Fibroblast of the aortic adventitia (primary cell): ENCODE measurements around the gene MROH8. TPM values are rescaled to one million over a fixed set of nuclear protein-coding genes. Genes with fewer than 3 reads are reported as not detected.
"Not testable (repeated sequence)": the region's sequence is repeated elsewhere in the genome, so short reads cannot be mapped to it uniquely, and the experiment has no call there.

ENCODE experiments used
- DNase-seq: peaks from one replicate; pipeline ENCODE4 v3.0.0-alpha.2; 2010; ENCODE audit warnings: low read depth
- H3K4me3 ChIP-seq: 2 replicates; pipeline ENCODE4 v1.5.1; 2011; ENCODE audit warnings: low read depth, mild to moderate bottlenecking, control low read depth, low read length, moderate library complexity
- total RNA-seq: library from RNA; depleted of rRNA; stranded (reverse); fragments of >200 nt; gene quantifications from 2 replicates; pipeline ENCODE4 v1.2.3, GENCODE V29; 2012; ENCODE audit warnings: low replicate concordance
- TF ChIP-seq, protein P1 (sequence below): IDR thresholded peaks from 2 replicates; pipeline ENCODE4 v1.5.1; 2011; ENCODE audit warnings: mild to moderate bottlenecking, low read length, control low read depth, inconsistent platforms; ENCODE audit not compliant: insufficient read depth

MROH8 gene
- total RNA-seq, 1 donor = 3.1 TPM

DNA sequence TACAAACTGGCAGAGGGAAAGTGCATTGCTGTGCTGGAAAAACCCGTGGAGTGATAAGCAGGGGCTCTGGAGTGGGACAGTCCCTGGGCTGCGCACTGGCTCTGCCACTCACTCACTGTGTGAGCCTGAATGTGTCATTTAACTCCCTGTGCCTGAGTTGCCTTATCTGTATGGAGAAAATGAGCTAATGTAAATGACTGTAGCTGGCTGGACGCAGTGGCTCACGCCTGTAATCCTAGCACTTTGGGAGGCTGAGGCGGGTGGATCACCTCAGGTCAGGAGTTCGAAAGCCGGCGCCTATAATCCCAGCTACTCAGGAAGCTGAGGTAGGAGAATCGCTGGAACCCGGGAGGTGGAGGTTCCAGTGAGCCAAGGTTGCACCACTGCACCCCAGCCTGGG, 18.7 kb downstream of the MROH8 start:
- DNase-seq = no peak
- TF ChIP-seq, protein P1, sequence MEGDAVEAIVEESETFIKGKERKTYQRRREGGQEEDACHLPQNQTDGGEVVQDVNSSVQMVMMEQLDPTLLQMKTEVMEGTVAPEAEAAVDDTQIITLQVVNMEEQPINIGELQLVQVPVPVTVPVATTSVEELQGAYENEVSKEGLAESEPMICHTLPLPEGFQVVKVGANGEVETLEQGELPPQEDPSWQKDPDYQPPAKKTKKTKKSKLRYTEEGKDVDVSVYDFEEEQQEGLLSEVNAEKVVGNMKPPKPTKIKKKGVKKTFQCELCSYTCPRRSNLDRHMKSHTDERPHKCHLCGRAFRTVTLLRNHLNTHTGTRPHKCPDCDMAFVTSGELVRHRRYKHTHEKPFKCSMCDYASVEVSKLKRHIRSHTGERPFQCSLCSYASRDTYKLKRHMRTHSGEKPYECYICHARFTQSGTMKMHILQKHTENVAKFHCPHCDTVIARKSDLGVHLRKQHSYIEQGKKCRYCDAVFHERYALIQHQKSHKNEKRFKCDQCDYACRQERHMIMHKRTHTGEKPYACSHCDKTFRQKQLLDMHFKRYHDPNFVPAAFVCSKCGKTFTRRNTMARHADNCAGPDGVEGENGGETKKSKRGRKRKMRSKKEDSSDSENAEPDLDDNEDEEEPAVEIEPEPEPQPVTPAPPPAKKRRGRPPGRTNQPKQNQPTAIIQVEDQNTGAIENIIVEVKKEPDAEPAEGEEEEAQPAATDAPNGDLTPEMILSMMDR = no peak
- no peak overlapping the region for H3K4me3 ChIP-seq

DNA sequence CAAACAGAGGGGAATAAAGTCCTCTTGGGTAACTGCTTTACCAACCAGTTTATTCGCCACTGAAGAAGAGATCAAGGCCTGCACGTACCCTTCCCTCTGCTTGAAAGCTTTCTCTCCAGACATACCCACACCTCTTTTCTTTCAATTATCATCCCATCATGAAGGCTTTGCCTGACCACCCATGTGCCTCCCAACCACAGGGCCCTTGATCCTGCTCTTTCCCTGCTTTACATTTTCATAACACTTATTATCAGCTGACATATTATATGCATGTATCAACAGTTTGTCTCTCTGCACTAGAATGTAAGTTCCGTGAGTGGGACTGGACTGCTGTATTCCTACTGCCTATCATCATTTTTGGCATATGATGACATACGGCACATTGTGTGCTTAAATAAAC, 21.1 kb downstream of the MROH8 start:
- TF ChIP-seq, protein P1 = no peak
- DNase-seq = no peak
- no peak overlapping the region for H3K4me3 ChIP-seq

DNA sequence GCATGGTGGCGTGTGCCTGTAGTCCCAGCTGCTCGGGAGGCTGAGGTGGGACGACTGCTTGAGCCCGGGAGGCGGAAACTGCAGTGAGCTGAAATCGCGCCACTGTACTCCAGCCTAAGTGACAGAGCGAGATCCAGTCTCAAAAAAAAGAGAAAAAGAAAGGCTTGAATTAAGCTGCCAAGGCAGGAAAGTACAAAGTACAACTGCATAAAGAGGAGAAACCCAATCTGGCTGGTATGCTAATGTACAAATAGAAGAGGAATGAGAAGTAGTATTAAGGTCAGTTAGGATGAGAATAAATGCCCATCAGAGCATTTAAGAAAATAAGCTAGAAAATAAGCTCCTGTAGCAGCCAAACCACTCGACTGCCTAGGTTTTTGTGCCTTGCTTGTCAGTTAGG, 23.4 kb downstream of the MROH8 start:
- TF ChIP-seq, protein P1 = no peak
- no peak overlapping the region for H3K4me3 ChIP-seq
- no peak for DNase-seq

DNA sequence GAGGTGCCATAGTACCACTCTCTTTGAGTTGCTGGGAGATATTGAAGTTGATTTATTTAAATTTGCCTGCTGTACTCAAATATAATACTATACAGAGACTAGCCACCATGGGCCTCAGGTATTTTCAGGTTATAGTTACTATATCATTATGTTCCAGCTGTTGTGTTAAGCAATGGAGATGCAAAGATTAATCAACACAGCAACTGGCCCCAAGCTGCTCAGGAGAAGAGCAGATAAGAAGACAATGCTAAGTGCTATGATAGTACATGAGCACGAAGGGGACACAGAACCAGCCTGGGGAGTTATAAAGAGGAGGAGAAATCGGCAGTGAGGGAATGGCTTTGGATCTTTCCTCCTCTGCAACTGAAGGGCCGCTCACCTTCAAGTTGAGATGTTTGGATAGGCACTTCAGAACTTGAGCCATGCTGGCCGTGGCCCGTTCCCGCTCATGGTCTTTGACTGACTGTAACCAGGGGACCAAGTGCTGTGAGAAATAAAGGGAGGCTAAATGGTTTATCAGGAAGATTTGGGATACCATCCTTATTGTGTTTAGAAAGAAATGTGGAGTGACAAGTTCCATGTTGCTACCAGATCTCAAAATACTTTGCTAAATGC, 24.6 kb downstream of the MROH8 start:
- no peak for DNase-seq
- TF ChIP-seq, protein P1 = no peak
- H3K4me3 ChIP-seq = no peak overlapping the region

DNA sequence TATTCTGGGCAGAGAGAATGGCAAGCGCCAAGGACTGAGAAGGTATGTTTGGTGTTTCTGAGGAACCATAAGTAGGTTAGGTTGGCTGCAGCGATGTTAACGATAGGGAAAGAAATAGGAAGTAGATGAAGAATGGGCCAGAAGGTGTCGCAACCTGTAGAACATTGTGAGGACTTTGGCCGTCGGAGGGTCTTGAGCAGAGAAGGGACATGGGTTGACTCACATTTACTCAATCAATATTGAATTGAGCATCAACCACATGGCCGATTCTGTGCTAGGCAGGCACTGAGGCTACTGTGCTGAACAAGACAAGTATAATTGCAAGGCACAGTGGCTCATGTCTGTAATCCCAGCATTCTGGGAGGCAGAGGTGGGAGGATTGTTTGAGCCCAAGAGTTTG, 27.1 kb downstream of the MROH8 start:
- TF ChIP-seq, protein P1 = no peak
- H3K4me3 ChIP-seq = no peak overlapping the region
- DNase-seq = no peak

DNA sequence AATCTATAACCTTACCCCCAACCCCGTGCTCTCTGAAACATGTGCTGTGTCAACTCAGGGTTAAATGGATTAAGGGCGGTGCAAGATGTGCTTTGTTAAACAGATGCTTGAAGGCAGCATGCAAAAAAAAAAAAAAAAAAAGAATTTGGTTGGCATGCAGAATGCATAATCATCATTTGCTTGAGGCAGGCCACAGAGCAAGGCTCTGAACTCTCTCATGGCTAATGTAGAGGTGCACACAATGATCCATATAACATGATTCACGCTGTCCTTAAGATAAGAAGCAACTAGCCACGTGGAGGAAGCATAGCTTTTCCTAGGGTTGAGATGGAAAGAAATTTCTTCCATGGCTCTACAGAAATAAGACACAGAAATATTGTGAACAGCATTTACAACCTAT, 27.8 kb downstream of the MROH8 start:
- no peak overlapping the region for H3K4me3 ChIP-seq
- TF ChIP-seq, protein P1 = no peak
- peak; percentile 6 for DNase-seq

DNA sequence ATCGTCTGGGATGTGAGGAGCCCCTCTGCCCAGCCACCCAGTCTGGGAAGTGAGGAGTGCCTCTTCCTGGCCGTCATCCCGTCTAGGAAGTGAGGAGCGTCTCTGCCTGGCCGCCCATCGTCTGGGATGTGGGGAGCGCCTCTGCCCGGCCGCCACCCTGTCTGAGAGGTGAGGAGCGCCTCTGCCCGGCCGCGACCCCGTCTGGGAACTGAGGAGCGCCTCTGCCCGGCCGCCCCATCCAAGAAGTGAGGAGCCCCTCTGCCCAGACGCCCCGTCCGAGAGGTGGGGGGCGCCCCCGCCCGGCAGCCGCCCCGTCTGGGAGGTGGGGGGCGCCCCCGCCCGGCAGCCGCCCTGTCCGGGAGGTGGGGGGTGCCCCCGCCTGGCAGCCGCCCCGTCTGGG, 28.5 kb downstream of the MROH8 start:
- H3K4me3 ChIP-seq, DNase-seq: not testable (repeated sequence)
